ENCODE measurements around the gene ACTRT1.
A peak's percentile ranks its signal among the peaks of the same experiment; 100 is the strongest.

Gene ACTRT1

GRCh38 chrX:128052303-128052702 lies at the start of gene ACTRT1:
ACTRT1 (minus strand) TSS chrX:128052403; CDS start chrX:128052206, 197 bp downstream.
- no peak for DNase-seq (ENCODE audit: low read depth)
- no peak within 1 kb of the TSS for H3K4me3 ChIP-seq (replicated peaks; ENCODE audit: low read depth, low read length)
- no peak for TF ChIP-seq CTCF (IDR thresholded peaks at IDR 0.05; ENCODE audit: low read length, missing control alignments)

- no peak for DNase-seq (ENCODE audit: low read depth)
- no peak for TF ChIP-seq CTCF (IDR thresholded peaks at IDR 0.05; ENCODE audit: low read length, missing control alignments)
- H3K4me3 ChIP-seq (replicated peaks; ENCODE audit: low read depth, low read length): no peak overlapping the region
These were observed 26.3 kb upstream of the ACTRT1 start for GRCh38 chrX:128078545-128078944.

GRCh38 chrX:128057421-128057820 lies 5.2 kb upstream of the ACTRT1 start:
- TF ChIP-seq CTCF (IDR thresholded peaks at IDR 0.05; ENCODE audit: low read length, missing control alignments): no peak
- no peak for DNase-seq (ENCODE audit: low read depth)

GRCh38 chrX:128051526-128051925 lies 677 bp downstream of the ACTRT1 start:
- H3K4me3 ChIP-seq (replicated peaks; ENCODE audit: low read depth, low read length): no peak overlapping the region
- no peak for TF ChIP-seq CTCF (IDR thresholded peaks at IDR 0.05; ENCODE audit: low read length, missing control alignments)
- DNase-seq (ENCODE audit: low read depth): no peak

More at GRCh38 chrX:128057421-128057820, 5.2 kb upstream of the ACTRT1 start:
- no peak overlapping the region for H3K4me3 ChIP-seq (replicated peaks; ENCODE audit: low read depth, low read length)

- no peak for DNase-seq (ENCODE audit: low read depth)
- no peak overlapping the region for H3K4me3 ChIP-seq (replicated peaks; ENCODE audit: low read depth, low read length)
- TF ChIP-seq CTCF (IDR thresholded peaks at IDR 0.05; ENCODE audit: low read length, missing control alignments): no peak
These were observed 16.9 kb downstream of the ACTRT1 start for GRCh38 chrX:128035318-128035717.

- no peak for DNase-seq (ENCODE audit: low read depth)
- H3K4me3 ChIP-seq (replicated peaks; ENCODE audit: low read depth, low read length): no peak overlapping the region
- no peak for TF ChIP-seq CTCF (IDR thresholded peaks at IDR 0.05; ENCODE audit: low read length, missing control alignments)
These were observed 30.6 kb downstream of the ACTRT1 start for GRCh38 chrX:128021566-128021965.

GRCh38 chrX:128020701-128021100 lies 31.5 kb downstream of the ACTRT1 start:
- no peak for TF ChIP-seq CTCF (IDR thresholded peaks at IDR 0.05; ENCODE audit: low read length, missing control alignments)
- no peak overlapping the region for H3K4me3 ChIP-seq (replicated peaks; ENCODE audit: low read depth, low read length)
- DNase-seq (ENCODE audit: low read depth): peak; percentile 12
